WERI-Rb-1 (cell line): ENCODE results near the gene ZNF407.

Experiments used
- DNase-seq: peaks from one replicate; pipeline ENCODE4 v3.0.0-alpha.2; 2020
- H3K27ac ChIP-seq: fragments of 250-450 bp; sonication (Bioruptor Pico); 2 replicates; pipeline ENCODE4 v1.5.1; 2020; ENCODE audit warnings: mild to moderate bottlenecking, moderate library complexity
- H3K27me3 ChIP-seq: fragments of 250-450 bp; sonication (Bioruptor Pico); 2 replicates; pipeline ENCODE4 v1.5.1; 2021; ENCODE audit warnings: mild to moderate bottlenecking, low read depth, moderate library complexity; ENCODE audit not compliant: insufficient read depth, severe bottlenecking
- H3K36me3 ChIP-seq: fragments of 250-450 bp; sonication (Bioruptor Pico); 2 replicates; pipeline ENCODE4 v1.5.1; 2020; ENCODE audit warnings: mild to moderate bottlenecking, moderate library complexity
- H3K4me3 ChIP-seq: 2 replicates; pipeline ENCODE4 v1.5.1; 2011; ENCODE audit warnings: low read depth, mild to moderate bottlenecking, control low read depth, low read length
- H3K9me3 ChIP-seq: fragments of 250-450 bp; sonication (Bioruptor Pico); 2 replicates; pipeline ENCODE4 v1.5.1; 2021; ENCODE audit warnings: mild to moderate bottlenecking, moderate library complexity; ENCODE audit not compliant: severe bottlenecking
- CTCF ChIP-seq: IDR thresholded peaks from 2 replicates; pipeline ENCODE4 v1.5.1; 2011; ENCODE audit warnings: low read depth, mild to moderate bottlenecking, control low read depth, inconsistent platforms, low read length

Gene ZNF407

GRCh38 chr18:74897971-74898657 is 300.4 kb downstream of the ZNF407 start:
- no peaks in the 10 kb centered on the region for H3K27me3 ChIP-seq
- no peaks in the 10 kb centered on the region for H3K36me3 ChIP-seq
- no peaks in the 10 kb centered on the region for H3K9me3 ChIP-seq
- H3K4me3 ChIP-seq = no peak overlapping the region
- no peak for DNase-seq
- no peak overlapping the region for H3K27ac ChIP-seq
- no peak for TF ChIP-seq CTCF

DNA sequence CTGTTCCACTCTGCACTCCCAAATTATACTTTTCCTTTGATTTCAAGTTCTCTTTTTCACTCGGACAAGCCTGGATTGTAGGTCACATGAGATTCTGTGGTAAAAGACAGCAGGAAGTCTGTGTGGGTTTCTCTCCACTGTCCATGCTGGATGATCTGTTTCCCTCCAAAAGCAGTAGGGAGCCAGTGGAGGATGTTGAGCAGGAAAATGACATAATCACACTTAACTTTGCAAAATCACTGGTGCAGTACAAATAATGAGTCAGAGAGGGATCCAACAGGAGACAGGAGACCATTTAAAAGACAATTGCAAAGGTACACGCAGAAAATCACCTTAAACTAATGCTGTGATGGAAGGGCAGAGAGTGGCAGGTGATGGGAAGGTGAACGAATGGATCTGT is 301.3 kb downstream of the ZNF407 start:
- Histone ChIP-seq H3K36me3 (no peaks in the 10 kb centered on the region), H3K9me3 (no peaks in the 10 kb centered on the region), H3K27ac (no peak overlapping the region), H3K27me3 (no peaks in the 10 kb centered on the region), H3K4me3 (no peak overlapping the region)
- DNase-seq = no peak
- no peak for TF ChIP-seq CTCF

DNA sequence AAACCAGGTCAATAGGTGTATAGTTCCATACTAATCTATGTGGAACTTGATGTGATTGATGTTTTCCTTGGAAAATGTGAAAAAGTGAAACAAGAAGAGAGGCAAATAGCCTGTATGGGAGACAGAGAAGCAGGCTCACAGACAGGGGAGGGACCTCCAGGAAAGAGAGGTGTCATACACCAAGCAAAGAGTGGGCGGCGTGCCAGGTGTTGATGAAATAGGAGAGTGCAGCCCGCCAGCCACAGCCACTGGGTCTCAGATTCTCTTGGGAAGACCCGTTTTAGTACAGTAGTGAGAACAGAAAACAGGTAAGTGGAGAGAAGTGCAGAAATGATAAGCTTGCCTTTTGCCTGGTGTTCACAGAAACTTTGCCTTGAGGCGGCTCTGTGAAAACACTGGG is 301.9 kb downstream of the ZNF407 start:
- no peak for TF ChIP-seq CTCF
- Histone ChIP-seq H3K4me3 (no peak overlapping the region), H3K27ac (no peak overlapping the region), H3K36me3 (no peaks in the 10 kb centered on the region), H3K27me3 (no peaks in the 10 kb centered on the region), H3K9me3 (no peaks in the 10 kb centered on the region)
- no peak for DNase-seq

DNA sequence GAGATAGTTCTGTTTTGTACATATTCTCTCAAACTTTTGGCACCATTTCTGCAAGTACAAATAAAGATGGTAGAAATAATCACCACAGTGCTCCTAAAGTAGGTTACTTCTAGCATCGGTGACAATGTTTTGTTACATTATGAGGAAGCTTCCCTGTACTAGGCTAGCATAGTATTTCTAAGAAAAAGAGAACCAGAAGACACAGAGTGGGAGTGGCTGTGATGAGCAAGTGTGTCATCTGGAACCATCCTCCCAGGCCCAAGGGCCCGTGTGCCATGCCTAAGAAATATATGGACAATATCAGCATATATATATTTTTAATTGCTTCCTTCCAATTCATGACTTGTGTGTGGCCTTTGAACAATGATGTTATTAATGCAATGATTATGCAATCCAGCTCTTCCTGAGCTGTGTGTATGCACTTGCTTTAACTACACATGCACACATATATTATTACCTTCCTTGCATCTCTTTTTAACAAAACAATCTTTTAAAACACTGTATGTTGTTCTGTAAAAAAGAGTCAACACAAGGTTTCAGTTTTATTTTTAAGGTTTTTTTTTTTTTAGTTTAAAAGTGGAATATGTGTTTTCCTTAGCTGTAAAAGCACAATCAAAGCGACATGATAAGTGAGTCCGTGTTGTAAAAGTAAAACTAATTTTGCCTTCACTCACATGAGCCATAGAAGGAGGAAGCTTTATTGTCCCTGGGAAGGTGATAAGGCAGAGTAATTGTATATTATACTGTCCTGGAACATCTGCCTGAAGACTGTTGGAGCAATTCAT is 303.9 kb downstream of the ZNF407 start:
- no peak for TF ChIP-seq CTCF
- Histone ChIP-seq H3K27ac (no peak overlapping the region), H3K27me3 (no peaks in the 10 kb centered on the region), H3K9me3 (no peaks in the 10 kb centered on the region), H3K4me3 (no peak overlapping the region), H3K36me3 (no peaks in the 10 kb centered on the region)
- DNase-seq = no peak

- Histone ChIP-seq H3K27ac (no peak overlapping the region), H3K9me3 (no peaks in the 10 kb centered on the region), H3K27me3 (no peaks in the 10 kb centered on the region), H3K36me3 (no peaks in the 10 kb centered on the region), H3K4me3 (no peak overlapping the region)
- TF ChIP-seq CTCF = no peak
- DNase-seq = no peak
Measured at GRCh38 chr18:74902147-74902455, 304.4 kb downstream of the ZNF407 start.
